Activated CD8-positive, alpha-beta memory T cell treated with anti-CD3 and anti-CD28 coated beads, Interleukin-2, amount 10 ng/mL, durations not matched to agents 7 days and 5 days (primary cell): ENCODE measurements around the gene SPP2. TPM values are rescaled to one million over a fixed set of nuclear protein-coding genes. Genes with fewer than 3 reads are reported as not detected.
A peak's percentile ranks its signal among the peaks of the same experiment; 100 is the strongest.

Experiments used
- ATAC-seq: fragments of 150-1000 bp; cut with Tn5 transposase; one replicate; pipeline ENCODE4 v1.10.0; 2021; ENCODE audit warnings: moderate library complexity
- CTCF ChIA-PET: fragments of 350-600 bp; sonication (Branson Sonifier 250); formaldehyde crosslinking; loops from one replicate; lab custom pipeline; 2021; ENCODE audit warnings: antibody characterized with exemption; lab: Charles Lee
- DNase-seq: peaks from one replicate; pipeline ENCODE4 v3.0.0-alpha.2; 2020
- H3K27ac Mint-ChIP-seq: one replicate; pipeline ENCODE4 v1.8.0; 2021; ENCODE audit warnings: mild to moderate bottlenecking, mixed read lengths
- H3K27me3 Mint-ChIP-seq: one replicate; pipeline ENCODE4 v1.8.0; 2021; ENCODE audit warnings: mixed read lengths
- H3K36me3 Mint-ChIP-seq: one replicate; pipeline ENCODE4 v1.8.0; 2021; ENCODE audit warnings: mild to moderate bottlenecking, mixed read lengths
- H3K4me1 Mint-ChIP-seq: one replicate; pipeline ENCODE4 v1.8.0; 2021; ENCODE audit warnings: mixed read lengths
- H3K4me3 Mint-ChIP-seq: one replicate; pipeline ENCODE4 v1.8.0; 2021; ENCODE audit warnings: mild to moderate bottlenecking, moderate library complexity, mixed read lengths
- H3K9me3 Mint-ChIP-seq: one replicate; pipeline ENCODE4 v1.8.0; 2022; ENCODE audit warnings: low read depth, mixed read lengths
- total RNA-seq, 2 experiments: library from RNA; stranded (reverse); gene quantifications; one replicate each; pipeline ENCODE4 v1.2.3, GENCODE V29; 2021

The SPP2 gene
- total RNA-seq, 2 experiments from 2014 or later: not detected

GRCh38 chr2:234081970-234082822 is 31.7 kb downstream of the SPP2 start:
- no peaks in the 10 kb centered on the region for H3K36me3 Mint-ChIP-seq
- ATAC-seq (no peak), DNase-seq (no peak)
- no peaks in the 10 kb centered on the region for H3K4me1 Mint-ChIP-seq
- no peak overlapping the region for H3K4me3 Mint-ChIP-seq
- peaks cover 20% of the 10 kb centered on the region for H3K27me3 Mint-ChIP-seq
- CTCF ChIA-PET: no interaction called here
- no peak overlapping the region for H3K27ac Mint-ChIP-seq
- H3K9me3 Mint-ChIP-seq: no peaks in the 10 kb centered on the region

- H3K4me3 Mint-ChIP-seq: no peak overlapping the region
- CTCF ChIA-PET: interaction anchor here (0.5 kb wide), 1 partner anchor 427 kb away, joined by 3 read pairs; no protein-coding TSS in a partner anchor
- H3K27me3 Mint-ChIP-seq: peaks cover 26% of the 10 kb centered on the region
- H3K9me3 Mint-ChIP-seq: no peaks in the 10 kb centered on the region
- no peaks in the 10 kb centered on the region for H3K4me1 Mint-ChIP-seq
- no peaks in the 10 kb centered on the region for H3K36me3 Mint-ChIP-seq
- ATAC-seq (no peak), DNase-seq (no peak)
- H3K27ac Mint-ChIP-seq: no peak overlapping the region
Measured at GRCh38 chr2:234083572-234084348, 33.3 kb downstream of the SPP2 start.

- no peak overlapping the region for H3K27ac Mint-ChIP-seq
- CTCF ChIA-PET: no interaction called here
- no peak for DNase-seq
- no peak for ATAC-seq
- H3K4me1 Mint-ChIP-seq: peaks cover 1% of the 10 kb centered on the region
- H3K9me3 Mint-ChIP-seq: no peaks in the 10 kb centered on the region
- H3K27me3 Mint-ChIP-seq: peaks cover 16% of the 10 kb centered on the region
- H3K36me3 Mint-ChIP-seq: no peaks in the 10 kb centered on the region
- H3K4me3 Mint-ChIP-seq: no peak overlapping the region
Measured at GRCh38 chr2:234091432-234091879, 41.0 kb downstream of the SPP2 start.

GRCh38 chr2:234091883-234092282 is 41.4 kb downstream of the SPP2 start:
- Mint-ChIP-seq H3K36me3 (no peaks in the 10 kb centered on the region), H3K27me3 (peaks cover 13% of the 10 kb centered on the region), H3K4me1 (peaks cover 1% of the 10 kb centered on the region), H3K9me3 (no peaks in the 10 kb centered on the region), H3K4me3 (no peak overlapping the region), H3K27ac (no peak overlapping the region)
- ATAC-seq: no peak
- no peak for DNase-seq
- CTCF ChIA-PET: no interaction called here

- H3K36me3 Mint-ChIP-seq: no peaks in the 10 kb centered on the region
- CTCF ChIA-PET: no interaction called here
- peaks cover 1% of the 10 kb centered on the region for H3K4me1 Mint-ChIP-seq
- ATAC-seq (no peak), DNase-seq (no peak)
- H3K9me3 Mint-ChIP-seq: no peaks in the 10 kb centered on the region
- no peak overlapping the region for H3K4me3 Mint-ChIP-seq
- H3K27ac Mint-ChIP-seq: no peak overlapping the region
- H3K27me3 Mint-ChIP-seq: peaks cover 8% of the 10 kb centered on the region
Measured at GRCh38 chr2:234092344-234092743, 41.8 kb downstream of the SPP2 start.

GRCh38 chr2:234095301-234095700 is 44.8 kb downstream of the SPP2 start:
- Mint-ChIP-seq H3K36me3 (peaks cover 3% of the 10 kb centered on the region), H3K27me3 (peaks cover 4% of the 10 kb centered on the region), H3K4me3 (no peak overlapping the region), H3K4me1 (peaks cover 7% of the 10 kb centered on the region), H3K9me3 (no peaks in the 10 kb centered on the region), H3K27ac (no peak overlapping the region)
- ATAC-seq (no peak), DNase-seq (no peak)
- CTCF ChIA-PET: no interaction called here

GRCh38 chr2:234096164-234096563 is 45.7 kb downstream of the SPP2 start:
- Mint-ChIP-seq H3K27me3 (peaks cover 4% of the 10 kb centered on the region), H3K9me3 (no peaks in the 10 kb centered on the region), H3K4me1 (peaks cover 15% of the 10 kb centered on the region), H3K27ac (no peak overlapping the region), H3K4me3 (no peak overlapping the region), H3K36me3 (peaks cover 6% of the 10 kb centered on the region)
- CTCF ChIA-PET: interaction anchor here (0.5 kb wide), 1 partner anchor 406 kb away, joined by 3 read pairs; no protein-coding TSS in a partner anchor
- DNase-seq: no peak
- no peak for ATAC-seq

- H3K4me1 Mint-ChIP-seq: peaks cover 24% of the 10 kb centered on the region
- peaks cover 9% of the 10 kb centered on the region for H3K27me3 Mint-ChIP-seq
- H3K9me3 Mint-ChIP-seq: no peaks in the 10 kb centered on the region
- no peak overlapping the region for H3K4me3 Mint-ChIP-seq
- ATAC-seq (no peak), DNase-seq (no peak)
- peaks cover 6% of the 10 kb centered on the region for H3K36me3 Mint-ChIP-seq
- no peak overlapping the region for H3K27ac Mint-ChIP-seq
- CTCF ChIA-PET: no interaction called here
Measured at GRCh38 chr2:234098681-234099080, 48.2 kb downstream of the SPP2 start.

GRCh38 chr2:234099266-234099665 is 48.8 kb downstream of the SPP2 start:
- H3K36me3 Mint-ChIP-seq: peaks cover 6% of the 10 kb centered on the region

GRCh38 chr2:234100686-234101085 is 50.2 kb downstream of the SPP2 start:
- Mint-ChIP-seq H3K36me3 (peaks cover 6% of the 10 kb centered on the region), H3K4me3 (no peak overlapping the region), H3K27me3 (peaks cover 11% of the 10 kb centered on the region), H3K9me3 (no peaks in the 10 kb centered on the region), H3K27ac (no peak overlapping the region), H3K4me1 (peaks cover 24% of the 10 kb centered on the region)
- ATAC-seq (peak; percentile 69), DNase-seq (no peak)
- CTCF ChIA-PET: interaction anchor here (1.0 to 1.5 kb wide), 5 partner anchors 24 to 400 kb away, joined by 3 to 4 read pairs (median 4); no protein-coding TSS in a partner anchor

More at GRCh38 chr2:234099266-234099665, 48.8 kb downstream of the SPP2 start:
- DNase-seq: no peak
- no peaks in the 10 kb centered on the region for H3K9me3 Mint-ChIP-seq
- H3K4me1 Mint-ChIP-seq: peaks cover 24% of the 10 kb centered on the region
- CTCF ChIA-PET: interaction anchor here (1.5 kb wide), 1 partner anchor 110 kb away, joined by 4 read pairs; no protein-coding TSS in a partner anchor
- H3K4me3 Mint-ChIP-seq: no peak overlapping the region
- no peak for ATAC-seq
- H3K27me3 Mint-ChIP-seq: peaks cover 9% of the 10 kb centered on the region
- H3K27ac Mint-ChIP-seq: no peak overlapping the region

- ATAC-seq (peak; percentile 51), DNase-seq (no peak)
- CTCF ChIA-PET: no interaction called here
- Mint-ChIP-seq H3K4me3 (no peak overlapping the region), H3K9me3 (no peaks in the 10 kb centered on the region), H3K4me1 (peaks cover 24% of the 10 kb centered on the region), H3K27me3 (peaks cover 11% of the 10 kb centered on the region), H3K36me3 (peaks cover 6% of the 10 kb centered on the region), H3K27ac (no peak overlapping the region)
Measured at GRCh38 chr2:234102112-234102511, 51.6 kb downstream of the SPP2 start.

- no peaks in the 10 kb centered on the region for H3K9me3 Mint-ChIP-seq
- ATAC-seq (no peak), DNase-seq (no peak)
- H3K27ac Mint-ChIP-seq: no peak overlapping the region
- no peaks in the 10 kb centered on the region for H3K36me3 Mint-ChIP-seq
- CTCF ChIA-PET: interaction anchor here (0.9 to 1.6 kb wide), 3 partner anchors 28 to 437 kb away, joined by 3 to 4 read pairs (median 4); no protein-coding TSS in a partner anchor
- H3K4me1 Mint-ChIP-seq: no peaks in the 10 kb centered on the region
- H3K4me3 Mint-ChIP-seq: no peak overlapping the region
- H3K27me3 Mint-ChIP-seq: peaks cover 17% of the 10 kb centered on the region
Measured at GRCh38 chr2:234107861-234108260, 57.4 kb downstream of the SPP2 start.

GRCh38 chr2:234109321-234109720 is 58.8 kb downstream of the SPP2 start:
- Mint-ChIP-seq H3K27me3 (peaks cover 18% of the 10 kb centered on the region), H3K4me3 (no peak overlapping the region), H3K36me3 (no peaks in the 10 kb centered on the region), H3K4me1 (no peaks in the 10 kb centered on the region), H3K9me3 (no peaks in the 10 kb centered on the region), H3K27ac (no peak overlapping the region)
- ATAC-seq (no peak), DNase-seq (no peak)
- CTCF ChIA-PET: interaction anchor here (0.8 kb wide), 1 partner anchor 23 kb away, joined by 3 read pairs; no protein-coding TSS in a partner anchor
